H1 (cell line): ENCODE measurements around the gene SEC23IP. TPM values are rescaled to one million over a fixed set of nuclear protein-coding genes. Genes with fewer than 3 reads are reported as not detected.

Experiments used
- E2F6 ChIP-seq: IDR thresholded peaks from 2 replicates; pipeline ENCODE4 v1.6.1; 2012; ENCODE audit warnings: inconsistent platforms
- polyA plus RNA-seq, 7 experiments: library from polyadenylated mRNA; depleted of rRNA in 3 of 7; stranded (reverse) in 5 of 7; unstranded in 2 of 7; fragments of >200 nt in 5 of 7; fragments of 200-250 nt in 2 of 7; gene quantifications; 1 replicate in 5 of 7; 2 replicates in 1 of 7; 4 replicates in 1 of 7; pipeline versions ENCODE4 v1.2.1 to v1.2.3, GENCODE V29; 2011 to 2013; ENCODE audit warnings: missing spikeins in 2 of 7, mixed read lengths in 2 of 7
- total RNA-seq: library from RNA; stranded (reverse); fragmentation: NEBNext Ultra II Directional; extraction: Animal tissue kit (Norgen Biotek cat#: 25700); gene quantifications from 2 replicates; pipeline ENCODE4 v1.2.1, GENCODE V29; 2021

The SEC23IP gene
- total and polyA plus RNA-seq, 2 of the 8 experiments (the other 6 are each of a cell fraction or from before 2014, with no cell fraction given) = 29.0 to 105 TPM

GRCh38 chr10:119917777-119918176 lies 25.2 kb downstream of the SEC23IP start (continued):
- TF ChIP-seq E2F6 = no peak
